ENCODE results near the gene SDCCAG8. TPM values are rescaled to one million over a fixed set of nuclear protein-coding genes. Genes with fewer than 3 reads are reported as not detected.

SDCCAG8 gene
- total RNA-seq, 1 experiment from 2014 or later = 14.0 TPM

- intact Hi-C loops (cut with micrococcal nuclease; ENCODE audit: unreplicated experiment) (no loop called here), in situ Hi-C loops (cut with HindIII; ENCODE audit: low pct_unique_long_range_greater_than_20kb, low sequenced_read_pairs) (no loop called here)
- Histone ChIP-seq H3K9me3 (ENCODE audit: control insufficient read depth, insufficient read depth, low read depth, low read length) (no peaks in the 10 kb centered on the region), H3K27ac (ENCODE audit: low read length) (no peak overlapping the region), H3K4me3 (ENCODE audit: low read depth in 2 of 2, low read length in 2 of 2) (no peak overlapping the region), H3K36me3 (ENCODE audit: control insufficient read depth, insufficient read depth, low read length) (no peaks in the 10 kb centered on the region), H3K4me1 (ENCODE audit: control insufficient read depth, insufficient read depth, low read length) (no peaks in the 10 kb centered on the region), H3K27me3 (ENCODE audit: control insufficient read depth, insufficient read depth, low read length) (no peaks in the 10 kb centered on the region)
- no peak for ATAC-seq
- BruUV-seq (replicated peaks) = no TSS peak
- ChIA-PET POLR2A (no interaction called here), CTCF (no interaction called here)
- TF ChIP-seq SIN3A (IDR thresholded peaks at IDR 0.05; ENCODE audit: borderline replicate concordance, insufficient read depth, low read depth, low read length) = no peak
- no peak for TF ChIP-seq TCF7L2 (IDR thresholded peaks at IDR 0.05; ENCODE audit: low read depth, low read length)
- TF ChIP-seq REST (IDR thresholded peaks at IDR 0.05; ENCODE audit: insufficient read depth in 1 of 2, low read depth in 2 of 2, low read length in 1 of 2) = no peak
- no peak for TF ChIP-seq CTCF (IDR thresholded peaks at IDR 0.05)
- TF ChIP-seq POLR2AphosphoS5 (IDR thresholded peaks at IDR 0.05; ENCODE audit: low read depth, low read length) = no peak
- DNase-seq (ENCODE audit: low read depth, low spot score) = no peak
These were observed 111.5 kb downstream of the SDCCAG8 start for GRCh38 chr1:243367314-243367713.

- Histone ChIP-seq H3K36me3 (ENCODE audit: control insufficient read depth, insufficient read depth, low read length) (no peaks in the 10 kb centered on the region), H3K27ac (ENCODE audit: low read length) (no peak overlapping the region), H3K4me3 (ENCODE audit: low read depth in 2 of 2, low read length in 2 of 2) (no peak overlapping the region), H3K27me3 (ENCODE audit: control insufficient read depth, insufficient read depth, low read length) (no peaks in the 10 kb centered on the region), H3K9me3 (ENCODE audit: control insufficient read depth, insufficient read depth, low read depth, low read length) (peaks cover 8% of the 10 kb centered on the region; the same call in 1 of the 2 replicates), H3K4me1 (ENCODE audit: control insufficient read depth, insufficient read depth, low read length) (no peaks in the 10 kb centered on the region)
- POLR2A ChIA-PET = no interaction called here
- no TSS peak for BruUV-seq (replicated peaks)
- TF ChIP-seq REST (IDR thresholded peaks at IDR 0.05; ENCODE audit: insufficient read depth in 1 of 2, low read depth in 2 of 2, low read length in 1 of 2) = no peak
- no peak for TF ChIP-seq CTCF (IDR thresholded peaks at IDR 0.05)
- TF ChIP-seq POLR2AphosphoS5 (IDR thresholded peaks at IDR 0.05; ENCODE audit: low read depth, low read length) = no peak
- TF ChIP-seq SIN3A (IDR thresholded peaks at IDR 0.05; ENCODE audit: borderline replicate concordance, insufficient read depth, low read depth, low read length) = no peak
- TF ChIP-seq TCF7L2 (IDR thresholded peaks at IDR 0.05; ENCODE audit: low read depth, low read length) = no peak
- CTCF ChIA-PET = no interaction called here
- intact Hi-C loops (cut with micrococcal nuclease; ENCODE audit: unreplicated experiment) (no loop called here), in situ Hi-C loops (cut with HindIII; ENCODE audit: low pct_unique_long_range_greater_than_20kb, low sequenced_read_pairs) (no loop called here)
- ATAC-seq (no peak), DNase-seq (ENCODE audit: low read depth, low spot score) (no peak)
These were observed 118.6 kb downstream of the SDCCAG8 start for GRCh38 chr1:243374412-243374811.
